IPS-NIHi7 (cell line): ENCODE data around the gene ALOXE3.
"Not testable (repeated sequence)": the region's sequence is repeated elsewhere in the genome, so short reads cannot be mapped to it uniquely, and the experiment has no call there.

ENCODE experiments used
- DNase-seq: peaks from one replicate; pipeline ENCODE4 v3.0.0; 2012; ENCODE audit warnings: mixed read lengths; ENCODE audit errors: extremely low spot score

Gene ALOXE3

DNA sequence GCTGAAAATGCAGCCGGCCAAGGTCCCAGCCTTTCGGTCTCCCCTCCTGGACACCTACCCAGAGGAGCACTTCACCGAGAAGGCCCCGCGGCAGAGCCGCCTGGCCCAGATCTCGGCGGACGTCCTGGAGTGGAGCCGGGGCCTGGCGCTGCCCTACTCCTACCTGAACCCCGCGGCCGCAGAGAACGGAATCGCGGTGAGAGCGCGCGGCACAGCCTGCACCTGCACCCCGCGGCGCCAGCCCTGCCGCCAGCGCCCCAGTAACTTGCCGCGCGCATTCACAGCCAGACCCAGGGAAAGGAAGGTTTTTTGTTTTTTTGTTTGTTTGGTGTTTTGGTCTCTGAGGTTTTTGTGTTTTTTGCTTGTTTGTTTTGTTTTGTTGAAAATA lies 46.0 kb downstream of the ALOXE3 start:
- no peak for DNase-seq

DNA sequence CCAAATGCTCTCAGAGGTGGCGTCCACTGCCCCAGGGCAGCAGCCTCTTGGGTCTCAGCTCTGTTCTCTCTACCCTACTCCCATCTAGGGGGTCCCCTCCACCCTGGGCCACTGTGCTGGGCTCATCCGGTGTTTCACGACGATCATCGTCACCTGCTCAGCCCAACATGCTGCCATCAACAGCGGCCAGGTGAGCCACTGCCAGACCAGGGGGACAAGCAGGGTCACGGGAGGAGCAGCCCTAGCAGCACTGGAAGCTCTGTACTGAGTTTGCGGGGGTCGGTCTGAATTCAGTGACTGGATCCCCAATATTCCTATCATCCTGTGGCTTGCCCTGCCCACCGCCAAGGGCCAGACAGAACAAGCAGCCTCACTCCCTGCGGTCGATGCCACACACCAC lies 46.8 kb downstream of the ALOXE3 start:
- DNase-seq: no peak

DNA sequence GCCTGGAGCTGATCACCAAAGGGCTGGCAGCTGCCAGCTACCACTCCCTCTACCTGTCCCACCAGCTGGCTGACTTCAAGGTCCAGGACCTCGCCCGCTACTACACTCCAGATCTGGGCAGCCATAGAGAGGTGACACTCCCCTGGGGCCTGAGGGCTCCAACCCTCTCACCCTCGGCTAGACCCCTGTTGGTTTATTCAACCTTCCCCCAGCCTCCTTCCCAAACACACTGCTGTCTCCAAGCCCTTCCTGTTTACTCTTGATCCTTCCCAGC lies 48.8 kb downstream of the ALOXE3 start:
- no peak for DNase-seq

DNA sequence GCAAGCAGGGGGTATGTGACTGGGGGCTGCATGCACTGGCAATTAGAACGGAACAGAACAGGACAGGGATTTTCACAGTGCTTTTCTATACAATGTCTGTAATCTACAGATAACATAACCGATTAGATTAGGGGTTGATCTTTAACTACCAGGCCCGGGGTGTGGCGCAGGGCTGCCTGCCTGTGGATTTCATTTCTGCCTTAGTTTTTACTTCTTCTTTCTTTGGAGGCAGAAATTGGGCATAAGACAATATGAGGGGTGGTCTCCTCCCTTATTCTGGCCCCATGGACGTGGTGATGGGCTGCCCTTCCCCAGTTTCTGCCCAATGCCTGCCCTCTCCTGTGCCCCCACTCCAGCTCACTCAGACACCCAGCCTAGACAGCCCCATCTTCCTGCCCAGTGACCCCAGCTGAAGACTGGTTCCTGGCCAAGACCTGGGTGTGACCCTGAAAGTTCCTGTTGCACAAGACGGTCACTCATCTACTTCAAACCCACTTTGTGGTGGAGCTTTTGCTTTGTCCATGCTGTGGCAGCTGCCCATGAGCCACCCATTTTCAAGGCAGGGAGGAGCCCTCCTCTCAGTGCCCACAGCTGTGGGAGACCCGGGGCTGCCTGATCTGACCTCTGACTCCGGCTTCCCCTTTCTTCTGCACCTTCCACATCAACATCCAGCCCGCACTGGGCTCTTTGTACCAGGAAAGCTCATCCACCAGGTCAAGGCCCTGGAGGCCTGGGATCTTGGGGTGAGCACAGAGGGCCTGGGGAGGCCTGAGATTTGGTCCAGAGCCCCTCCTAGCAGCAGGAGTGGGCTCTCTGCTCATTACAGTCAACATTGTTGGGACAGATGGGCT lies 49.4 kb downstream of the ALOXE3 start:
- no peak for DNase-seq

DNA sequence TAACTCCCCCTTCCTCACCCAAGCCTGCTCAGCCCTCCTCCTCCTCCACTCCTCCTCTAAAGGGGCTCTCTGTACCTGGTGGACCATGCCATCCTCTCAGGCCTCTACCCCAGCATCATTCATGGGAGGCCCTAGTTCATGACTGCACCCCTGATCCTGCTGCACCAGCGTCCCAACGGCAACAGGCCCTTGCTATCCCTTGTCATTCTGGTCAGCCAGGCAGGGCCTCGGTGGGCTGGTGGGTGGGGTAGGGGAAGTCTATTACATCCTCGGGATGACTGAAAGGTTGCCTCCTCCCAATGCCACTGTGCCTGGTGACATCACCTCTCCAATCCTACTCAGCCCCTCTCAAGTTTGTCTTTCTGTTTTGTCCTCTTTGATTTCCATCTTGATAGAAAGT lies 50.5 kb downstream of the ALOXE3 start:
- no peak for DNase-seq

DNA sequence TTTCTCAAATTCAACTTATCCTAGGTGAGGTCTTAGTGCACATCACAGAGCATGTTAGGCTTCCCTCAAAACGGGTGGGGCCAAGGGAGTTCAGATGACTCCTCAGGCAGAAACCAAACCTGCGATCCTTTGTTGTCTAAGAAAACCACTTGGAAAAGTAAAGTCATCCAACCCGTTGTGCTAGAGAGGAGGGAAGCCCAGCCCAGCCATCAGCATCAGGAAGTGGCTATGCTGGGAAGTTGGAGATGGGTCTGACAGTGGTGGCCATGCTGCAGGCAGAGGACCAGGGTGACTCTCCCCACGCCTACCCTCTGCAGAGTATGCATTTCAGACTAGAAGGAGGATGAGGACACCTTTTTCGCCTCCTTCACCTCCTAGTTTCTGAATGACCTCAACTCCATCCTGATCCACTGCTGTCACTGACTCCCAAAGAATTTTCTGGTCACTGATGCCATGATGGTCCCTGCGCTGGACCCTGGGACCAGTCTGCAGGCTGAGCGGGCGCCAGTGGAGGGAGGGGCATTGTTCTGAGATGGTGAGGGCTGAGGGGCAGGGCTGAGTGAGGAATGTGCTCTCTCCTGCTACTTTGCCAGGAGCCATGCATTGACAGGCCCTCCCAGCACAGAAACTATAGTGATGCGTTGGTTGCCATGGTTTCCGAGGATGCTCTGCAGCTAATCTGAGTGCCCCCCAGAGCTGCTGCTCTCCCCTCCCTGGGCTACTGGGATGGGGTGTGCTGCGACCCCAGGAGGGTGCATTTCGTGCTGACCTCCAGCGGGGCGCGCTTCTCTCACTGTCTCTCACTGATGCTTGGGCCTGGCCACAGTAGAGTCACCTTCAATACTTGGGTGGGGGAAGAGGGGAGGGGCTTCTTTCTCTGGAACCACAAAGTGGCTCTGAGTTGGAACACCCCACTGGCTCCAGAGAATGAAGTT lies 51.2 kb downstream of the ALOXE3 start:
- DNase-seq: no peak

DNA sequence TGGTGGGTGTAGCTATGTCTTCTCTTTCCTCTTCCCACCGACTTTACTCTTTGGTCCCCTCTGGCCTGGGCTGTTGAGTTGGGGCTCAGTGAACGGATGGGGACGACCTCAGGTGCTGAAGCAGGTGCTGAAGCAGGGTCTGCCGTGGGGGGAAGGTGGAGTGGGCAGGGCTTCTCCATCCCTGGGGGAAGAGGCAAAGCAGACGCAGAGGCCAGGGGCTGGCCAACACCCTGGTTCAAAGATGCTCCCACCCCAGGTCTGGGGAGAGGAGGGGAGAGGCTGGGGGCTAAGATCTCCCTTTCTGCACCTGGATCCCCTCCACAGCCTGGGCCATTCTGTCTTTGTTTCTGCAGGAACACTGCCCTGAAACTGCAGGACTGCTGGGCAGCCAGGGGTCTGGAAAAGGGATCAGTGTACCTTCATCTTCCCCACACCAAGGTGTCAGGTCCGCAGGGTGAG lies 53.7 kb downstream of the ALOXE3 start:
- no peak for DNase-seq

DNA sequence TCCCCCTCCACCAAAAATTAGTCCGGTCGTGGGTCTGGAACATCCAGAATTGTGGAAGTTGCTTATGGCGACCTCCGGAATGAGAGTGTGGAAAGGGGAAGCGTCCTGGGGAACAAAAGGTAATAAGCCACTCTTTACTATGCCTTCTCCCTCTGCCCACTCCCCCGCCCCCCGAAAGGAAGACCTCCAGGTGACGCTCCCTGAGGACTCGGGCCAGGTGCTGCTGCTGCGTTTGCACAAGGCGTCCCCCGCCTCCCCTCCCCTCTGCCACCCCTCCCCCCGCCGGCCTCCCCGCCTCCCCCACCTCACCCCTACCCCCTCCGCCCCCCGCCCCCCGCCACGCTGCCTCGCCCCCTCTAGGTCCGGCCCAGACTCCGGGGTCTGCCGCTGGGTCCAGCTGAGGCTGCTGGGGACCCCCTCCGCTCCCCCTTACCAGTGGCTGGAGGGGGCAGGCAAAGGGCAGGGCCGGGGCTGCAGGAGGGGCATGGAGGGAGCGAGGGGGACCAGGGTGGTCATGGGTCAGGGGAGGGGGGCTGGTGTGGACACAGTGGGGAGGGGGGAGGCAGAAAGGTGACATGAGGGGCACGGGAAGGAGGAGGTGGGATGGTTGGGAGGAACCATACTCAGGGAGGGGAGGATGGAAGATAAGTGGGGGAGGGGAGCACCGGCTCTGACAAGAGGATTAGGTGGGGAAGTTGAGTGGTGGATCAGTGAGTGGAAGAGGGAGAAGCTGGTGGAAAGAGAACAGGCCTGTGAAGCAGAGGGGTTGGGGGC lies 54.4 kb downstream of the ALOXE3 start:
- DNase-seq: no peak

DNA sequence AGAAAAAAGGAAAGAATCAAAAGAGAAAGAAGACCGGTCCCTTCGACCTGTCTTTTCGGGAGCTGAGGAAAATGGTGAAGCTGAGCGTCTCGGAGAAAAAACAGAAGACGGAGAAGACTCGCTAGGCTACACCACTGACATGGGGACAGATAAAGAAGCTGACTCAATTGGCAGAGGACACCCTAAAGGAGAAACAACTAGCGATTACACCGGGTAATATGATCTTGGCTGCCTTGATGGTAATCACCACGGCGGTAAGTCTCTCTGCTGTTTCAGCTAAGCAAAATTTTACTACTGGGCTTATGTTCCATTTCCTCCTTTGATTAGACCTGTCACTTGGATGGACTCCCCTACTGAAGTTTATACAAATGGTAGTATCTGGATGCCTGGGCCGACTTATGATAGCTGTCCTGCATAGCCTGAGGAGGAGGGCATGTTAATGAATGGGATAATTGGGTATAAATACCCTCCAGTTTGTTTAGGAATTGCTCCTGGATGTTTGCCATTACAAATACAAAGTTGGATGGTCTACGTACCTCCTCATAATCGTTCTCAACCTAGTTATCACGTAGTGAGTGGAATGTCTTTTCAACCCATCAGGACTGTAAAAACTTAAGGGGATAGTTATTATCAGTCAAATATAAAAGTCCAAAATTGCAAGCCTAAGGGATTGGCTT lies 55.4 kb downstream of the ALOXE3 start:
- no peak for DNase-seq

DNA sequence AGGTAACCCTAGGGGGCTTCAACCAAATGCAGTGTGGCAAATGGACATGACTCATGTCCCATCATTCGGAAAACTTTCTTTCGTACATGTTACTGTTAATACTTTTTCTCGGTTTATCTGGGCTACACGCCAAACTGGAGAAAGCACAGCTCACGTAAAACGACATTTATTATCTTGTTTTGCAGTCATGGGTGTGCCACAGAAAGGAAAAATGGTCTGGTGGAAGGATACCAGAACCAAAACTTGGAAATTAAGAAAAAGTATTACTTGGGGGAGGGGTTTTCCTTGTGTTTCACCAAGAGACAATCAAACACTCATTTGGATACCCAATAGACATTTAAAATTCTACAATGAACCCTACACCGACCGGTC lies 55.9 kb downstream of the ALOXE3 start:
- DNase-seq: no peak

DNA sequence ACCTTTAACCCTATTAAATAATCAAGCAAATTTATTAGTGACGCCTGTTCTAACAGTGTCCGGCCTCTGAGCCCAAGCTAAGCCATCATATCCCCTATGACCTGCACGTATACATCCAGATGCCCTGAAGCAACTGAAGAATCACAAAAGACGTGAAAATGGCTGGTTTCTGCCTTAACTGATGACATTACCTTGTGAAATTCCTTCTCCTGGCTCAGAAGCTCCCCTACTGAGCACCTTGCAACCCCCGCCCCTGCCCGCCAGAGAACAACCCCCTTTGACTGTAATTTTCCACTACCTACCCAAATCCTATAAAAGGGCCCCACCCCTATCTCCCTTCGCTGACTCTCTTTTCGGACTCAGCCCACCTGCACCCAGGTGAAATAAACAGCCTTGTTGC lies 56.5 kb downstream of the ALOXE3 start:
- not testable (repeated sequence) for DNase-seq

DNA sequence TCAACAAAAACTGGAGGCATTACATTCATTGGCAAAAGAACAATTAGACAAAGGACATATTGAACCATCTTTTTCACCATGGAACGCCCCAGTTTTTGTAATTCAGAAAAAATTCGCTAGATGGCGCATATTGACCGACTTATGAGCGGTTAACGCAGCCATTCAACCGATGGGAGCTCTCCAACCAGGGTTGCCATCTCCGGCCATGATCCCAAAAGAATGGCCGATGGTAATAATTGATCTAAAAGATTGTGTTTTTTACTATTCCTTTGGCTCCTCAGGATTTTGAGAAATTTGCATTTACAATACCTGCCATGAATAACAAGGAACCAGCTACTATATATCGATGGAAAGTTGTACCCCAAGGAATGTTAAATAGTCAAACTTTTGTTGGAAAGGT lies 58.0 kb downstream of the ALOXE3 start:
- DNase-seq: peak; percentile 76

DNA sequence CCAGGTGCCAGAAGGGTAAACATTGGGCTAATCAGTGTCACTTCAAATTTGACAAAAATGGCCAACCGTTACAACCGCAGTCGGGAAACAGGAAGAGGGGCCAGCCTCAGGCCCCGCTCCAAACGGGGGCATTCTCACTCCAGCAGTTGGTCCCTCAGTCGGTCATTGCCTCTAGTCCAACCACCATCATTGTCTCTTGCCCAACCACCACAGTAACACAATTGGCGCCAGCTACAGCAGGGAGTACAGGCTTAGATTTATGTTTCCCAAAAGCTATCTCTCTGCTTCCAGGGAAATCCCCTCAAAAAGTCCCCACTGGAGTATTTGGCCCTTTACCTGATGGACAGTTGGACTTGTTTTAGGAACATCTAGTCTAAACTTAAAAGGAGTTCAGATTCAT lies 59.2 kb downstream of the ALOXE3 start:
- DNase-seq: no peak

DNA sequence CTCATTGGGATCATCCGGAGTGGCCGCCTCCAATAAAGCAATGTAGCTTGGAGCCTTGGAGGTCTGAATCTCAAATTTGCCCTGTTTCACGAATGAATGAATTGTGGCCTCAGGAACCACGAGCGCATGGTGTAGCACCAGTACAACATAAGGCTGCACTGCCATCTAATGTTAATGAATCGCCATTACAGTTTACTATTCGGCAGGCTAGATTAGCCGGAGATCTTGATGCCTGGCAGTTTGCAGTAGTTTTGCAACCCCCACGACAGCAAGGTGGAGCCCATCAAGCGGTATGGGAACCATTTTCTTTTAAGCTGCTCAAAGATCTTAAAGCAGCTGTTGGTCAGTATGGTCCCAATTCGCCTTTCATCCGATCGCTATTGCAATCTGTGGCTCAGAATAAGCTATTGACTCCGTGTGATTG lies 60.6 kb downstream of the ALOXE3 start:
- DNase-seq: peak; percentile 85

DNA sequence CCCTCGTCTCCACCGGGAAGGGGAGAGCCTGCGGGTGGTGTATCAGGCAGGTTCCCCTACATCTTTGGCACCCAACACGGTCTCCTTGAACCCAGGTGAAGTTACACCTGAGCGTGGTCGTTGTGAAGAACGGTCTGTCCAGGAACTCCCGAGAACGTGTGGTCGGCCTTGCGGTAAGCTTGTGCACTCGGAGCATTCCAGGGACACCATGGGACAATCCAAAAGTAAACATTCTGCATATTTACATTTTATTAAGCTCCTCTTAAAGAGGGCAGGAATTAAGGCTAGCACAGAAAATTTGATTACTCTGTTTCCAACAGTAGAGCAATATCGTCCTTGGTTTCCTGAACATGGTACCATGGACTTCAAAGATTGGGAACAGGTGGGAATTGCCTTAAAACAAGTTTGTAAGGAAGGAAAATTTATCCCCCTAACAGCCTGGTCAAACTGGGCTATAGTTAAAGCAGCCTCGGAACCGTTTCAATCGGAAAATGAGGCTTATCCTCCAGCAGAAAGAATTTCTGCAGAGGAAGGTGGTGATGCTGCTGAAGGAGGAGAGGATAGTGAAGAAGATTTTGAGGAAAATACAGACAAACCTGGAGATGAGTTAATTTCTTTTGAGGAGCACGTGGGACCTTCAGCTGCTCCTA lies 61.2 kb downstream of the ALOXE3 start:
- DNase-seq: no peak

DNA sequence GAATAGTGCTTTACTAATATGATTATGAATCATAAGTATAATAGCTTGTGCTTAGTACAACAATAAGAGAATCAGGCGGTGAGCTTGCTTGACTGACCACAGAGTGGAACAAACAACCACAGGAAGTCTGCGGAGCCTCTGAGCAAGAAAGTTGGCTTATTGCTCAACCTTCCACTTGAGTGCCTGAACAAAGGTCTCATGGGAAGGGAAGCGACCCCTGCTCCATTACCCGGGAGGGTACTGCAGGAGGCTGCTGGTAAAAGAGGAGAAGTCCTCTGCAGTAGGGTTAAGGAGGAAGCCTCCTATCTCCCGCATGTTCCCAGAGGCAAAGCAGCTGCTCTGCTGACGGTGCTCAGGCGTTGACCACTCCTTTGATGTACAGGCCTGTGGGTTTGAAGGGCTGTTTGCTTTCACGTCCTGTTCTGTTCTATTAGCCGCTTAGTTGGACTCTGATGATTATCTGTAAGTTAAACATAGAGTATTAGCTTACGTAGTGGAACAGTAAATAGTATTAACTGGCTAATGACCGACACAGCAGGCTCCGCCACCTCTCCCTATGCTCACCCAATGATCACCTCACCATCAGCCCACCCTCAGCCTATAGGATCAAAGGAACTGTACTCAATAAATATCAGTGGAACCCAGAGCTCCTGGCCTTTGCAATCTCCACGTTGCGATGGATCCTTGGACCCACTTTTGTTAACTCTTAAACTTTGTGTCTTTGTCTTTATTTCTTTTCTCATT lies 61.9 kb downstream of the ALOXE3 start:
- DNase-seq: no peak

DNA sequence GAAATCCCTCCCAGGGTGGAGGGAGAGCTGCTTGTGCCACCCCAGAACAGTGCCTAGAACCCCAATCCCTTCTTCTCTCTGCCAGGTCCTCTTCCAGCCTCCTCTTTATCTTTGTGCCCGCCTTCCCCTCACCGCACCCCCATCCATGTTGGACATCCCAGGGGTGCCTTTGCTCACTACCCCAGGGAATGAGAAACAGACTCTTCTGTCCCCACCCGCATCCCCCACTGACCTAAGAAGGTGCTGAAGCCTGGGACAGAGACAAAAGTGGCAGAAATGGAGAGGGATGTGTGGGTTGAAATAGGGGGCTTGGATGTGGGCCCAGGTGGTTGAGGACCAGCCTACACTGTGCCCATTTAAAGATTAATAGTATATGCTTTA lies 62.5 kb downstream of the ALOXE3 start:
- no peak for DNase-seq

DNA sequence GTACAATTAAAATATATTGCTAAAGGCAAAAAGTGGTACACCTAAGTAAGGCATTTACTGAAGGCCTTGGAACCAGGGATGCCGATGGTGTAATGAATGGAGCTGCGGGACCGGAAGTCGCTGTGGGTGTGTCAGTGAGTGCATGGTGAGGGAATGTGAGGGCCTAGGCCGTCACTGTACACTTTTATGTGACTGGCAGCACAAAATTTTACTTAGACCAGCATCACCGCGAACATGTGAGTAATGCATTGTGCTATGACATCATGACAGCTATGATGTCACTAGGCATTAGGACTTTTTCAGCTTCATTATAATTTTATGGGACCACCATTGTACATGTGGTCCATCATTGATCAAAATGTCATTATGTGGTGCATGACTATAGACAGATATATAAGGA lies 64.7 kb downstream of the ALOXE3 start:
- no peak for DNase-seq

DNA sequence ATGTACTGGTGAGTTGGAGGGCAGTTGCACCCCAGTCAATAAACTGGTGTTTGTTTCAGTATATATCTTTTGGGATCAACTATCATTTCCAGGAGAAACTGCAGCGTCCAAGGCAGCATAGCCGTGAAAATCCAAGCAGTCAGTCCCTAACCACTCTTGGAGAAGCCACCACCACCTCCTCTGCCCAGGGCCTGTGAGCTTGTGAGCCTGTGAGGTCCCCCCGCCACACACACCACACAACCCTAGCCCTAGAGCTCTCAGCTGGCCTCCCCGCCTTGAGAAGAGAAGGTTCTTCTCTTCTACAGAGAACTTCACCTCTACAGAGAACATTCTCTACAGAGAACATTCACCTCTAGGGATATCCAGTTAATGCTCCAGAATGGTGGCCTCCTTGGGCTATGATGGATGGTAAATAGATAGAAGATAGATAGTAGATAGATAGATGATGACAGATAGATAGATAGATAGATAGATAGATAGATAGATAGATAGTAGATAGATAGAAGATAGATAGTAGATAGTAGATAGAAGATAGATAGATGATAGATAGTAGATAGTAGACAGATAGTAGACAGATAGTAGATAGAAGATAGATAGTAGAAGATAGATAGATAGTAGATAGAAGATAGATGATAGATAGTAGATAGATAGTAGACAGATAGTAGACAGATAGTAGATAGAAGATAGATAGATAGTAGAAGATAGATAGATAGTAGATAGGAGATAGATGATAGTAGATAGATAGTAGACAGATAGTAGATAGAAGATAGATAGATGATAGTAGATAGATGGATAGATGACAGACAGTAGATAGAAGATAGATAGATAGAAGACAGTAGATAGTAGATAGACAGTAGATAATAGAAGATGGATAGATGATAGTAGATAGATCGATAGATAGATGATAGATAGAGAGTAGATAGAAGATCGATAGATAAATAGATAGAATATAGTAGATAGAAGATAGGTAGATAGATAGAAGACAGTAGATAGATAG lies 65.8 kb downstream of the ALOXE3 start:
- DNase-seq: no peak
